K562 (cell line): ENCODE measurements around the gene ENO2. TPM values are rescaled to one million over a fixed set of nuclear protein-coding genes. Genes with fewer than 3 reads are reported as not detected.

Experiments used
- JUND ChIP-seq, 2 experiments: IDR thresholded peaks; 2 replicates in 1 of 2; 3 replicates in 1 of 2; pipeline ENCODE4 v1.6.1; 2011; ENCODE audit warnings: borderline replicate concordance in 2 of 2, low read depth in 2 of 2, low read length in 2 of 2, improper control_type of control experiment in 1 of 2, missing biosample characterization in 1 of 2, missing genetic modification characterization in 1 of 2, missing genetic modification reagents in 1 of 2
- NUFIP1 ChIP-seq: fragments of 450-650 bp; IDR thresholded peaks from 2 replicates; pipeline ENCODE4 v1.6.1; 2018; ENCODE audit not compliant: partially characterized antibody
- STAG1 ChIP-seq: sonication (generic); formaldehyde crosslinking; IDR thresholded peaks from 2 replicates; pipeline ENCODE4 v1.5.0; 2020; ENCODE audit warnings: missing genetic modification reagents, borderline replicate concordance
- THRAP3 ChIP-seq: fragments of 450-650 bp; IDR thresholded peaks from 2 replicates; pipeline ENCODE4 v1.6.1; 2016; ENCODE audit warnings: mild to moderate bottlenecking, inconsistent platforms, borderline replicate concordance
- ZNF174 ChIP-seq: fragments of 250-450 bp; sonication (Bioruptor Pico); IDR thresholded peaks from 2 replicates; pipeline ENCODE4 v1.4.0; 2020; ENCODE audit warnings: mild to moderate bottlenecking
- polyA plus RNA-seq, 8 experiments: library from polyadenylated mRNA; depleted of rRNA in 4 of 8; stranded (reverse) in 5 of 8; unstranded in 3 of 8; fragments of >200 nt; fragmentation: Nextera tagmentation in 2 of 8; fragmentation: Illumina TruSeq in 1 of 8; extraction: Ambion mirVana in 2 of 8; extraction: Trizol in 1 of 8; gene quantifications; 2 replicates each; pipeline versions ENCODE4 v1.2.1 to v1.2.3, GENCODE V29; 2011 to 2014; ENCODE audit warnings: inconsistent platforms in 1 of 8, missing spikeins in 1 of 8
- total RNA-seq, 7 experiments: library from RNA; depleted of rRNA in 6 of 7; stranded (reverse); fragments of >200 nt in 6 of 7; fragmentation: Illumina TruSeq in 2 of 7; extraction: Trizol in 2 of 7; gene quantifications; 2 replicates each; pipeline versions ENCODE4 v1.2.1 to v1.2.3, GENCODE V29; 2011 to 2021; ENCODE audit warnings: low replicate concordance in 1 of 7
- TF ChIP-seq, protein P1 (sequence below): fragments of 250-450 bp; sonication (Bioruptor Pico); IDR thresholded peaks from 2 replicates; pipeline ENCODE4 v1.5.0; 2021; ENCODE audit warnings: mild to moderate bottlenecking, borderline replicate concordance
- TF ChIP-seq, protein P2 (sequence below): IDR thresholded peaks from 3 replicates; pipeline ENCODE4 v1.6.1; 2011; ENCODE audit warnings: borderline replicate concordance, mild to moderate bottlenecking, moderate library complexity; ENCODE audit not compliant: insufficient read length; ENCODE audit errors: extremely low read depth
- TF ChIP-seq, protein P3 (sequence below): IDR thresholded peaks from 2 replicates; pipeline ENCODE4 v1.6.1; 2011; ENCODE audit not compliant: insufficient read length; ENCODE audit errors: extremely low read depth
- TF ChIP-seq, protein P4 (sequence below), 2 experiments: fragments of 450-650 bp; IDR thresholded peaks; 2 replicates each; pipeline ENCODE4 v1.6.1; 2016; ENCODE audit warnings: mild to moderate bottlenecking in 2 of 2, borderline replicate concordance in 1 of 2, low read depth in 1 of 2, moderate library complexity in 1 of 2

The ENO2 gene
- total and polyA plus RNA-seq, 9 of the 15 experiments (the other 6 are each of a cell fraction or from before 2014, with no cell fraction given), result 10.9 to 43.3 (median 21.0) TPM

DNA sequence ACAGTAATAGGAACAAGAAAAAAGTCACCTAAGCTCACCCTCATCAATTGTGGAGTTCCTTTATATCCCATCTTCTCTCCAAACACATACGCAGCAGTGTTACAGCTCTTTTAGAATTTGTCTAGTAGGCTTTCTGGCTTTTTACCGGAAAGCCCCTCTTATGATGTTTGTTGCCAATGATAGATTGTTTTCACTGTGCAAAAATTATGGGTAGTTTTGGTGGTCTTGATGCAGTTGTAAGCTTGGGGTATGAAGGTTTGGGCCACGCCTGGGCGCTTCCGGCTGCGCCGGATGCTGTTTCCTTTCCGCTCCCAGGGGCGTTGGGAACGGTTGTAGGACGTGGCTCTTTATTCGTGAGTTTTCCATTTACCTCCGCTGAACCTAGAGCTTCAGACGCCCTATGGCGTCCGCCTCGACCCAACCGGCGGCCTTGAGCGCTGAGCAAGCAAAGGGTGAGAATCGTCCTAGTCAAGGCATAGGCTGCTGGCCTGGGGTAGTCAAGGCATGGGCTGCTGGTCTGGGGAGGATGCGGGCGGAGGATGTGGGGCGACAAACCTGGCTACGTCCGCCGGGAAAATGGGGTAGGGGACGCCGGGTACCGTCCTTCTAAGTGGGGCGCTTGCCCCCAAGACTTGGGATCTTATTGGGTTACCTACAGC is 29.5 kb downstream of the ENO2 start, which contains the start of the genes C12orf57 and RNU7-1 (continued):
- TF ChIP-seq ZNF174 (CRISPR knock-in tag) (peak; percentile 77; the same call in 1 of the 2 replicates), STAG1 (CRISPR knock-in tag) (no peak), THRAP3 (0 out of 2 replicates have a peak, but pooled peaks have one; percentile 9), NUFIP1 (peak; percentile 87), JUND (IDR thresholded peaks at IDR 0.05; ENCODE audit: borderline replicate concordance, low read depth, low read length) (peak; percentile 24; the same call in 1 of the 2 replicates), JUND (tag; IDR thresholded peaks at IDR 0.05; ENCODE audit: borderline replicate concordance, low read depth, low read length) (no peak)
- TF ChIP-seq, protein P1, sequence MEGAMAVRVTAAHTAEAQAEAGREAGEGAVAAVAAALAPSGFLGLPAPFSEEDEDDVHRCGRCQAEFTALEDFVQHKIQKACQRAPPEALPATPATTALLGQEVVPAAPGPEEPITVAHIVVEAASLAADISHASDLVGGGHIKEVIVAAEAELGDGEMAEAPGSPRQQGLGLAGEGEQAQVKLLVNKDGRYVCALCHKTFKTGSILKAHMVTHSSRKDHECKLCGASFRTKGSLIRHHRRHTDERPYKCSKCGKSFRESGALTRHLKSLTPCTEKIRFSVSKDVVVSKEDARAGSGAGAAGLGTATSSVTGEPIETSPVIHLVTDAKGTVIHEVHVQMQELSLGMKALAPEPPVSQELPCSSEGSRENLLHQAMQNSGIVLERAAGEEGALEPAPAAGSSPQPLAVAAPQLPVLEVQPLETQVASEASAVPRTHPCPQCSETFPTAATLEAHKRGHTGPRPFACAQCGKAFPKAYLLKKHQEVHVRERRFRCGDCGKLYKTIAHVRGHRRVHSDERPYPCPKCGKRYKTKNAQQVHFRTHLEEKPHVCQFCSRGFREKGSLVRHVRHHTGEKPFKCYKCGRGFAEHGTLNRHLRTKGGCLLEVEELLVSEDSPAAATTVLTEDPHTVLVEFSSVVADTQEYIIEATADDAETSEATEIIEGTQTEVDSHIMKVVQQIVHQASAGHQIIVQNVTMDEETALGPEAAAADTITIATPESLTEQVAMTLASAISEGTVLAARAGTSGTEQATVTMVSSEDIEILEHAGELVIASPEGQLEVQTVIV (CRISPR knock-in tag), result peak; percentile 89
- TF ChIP-seq, protein P2, sequence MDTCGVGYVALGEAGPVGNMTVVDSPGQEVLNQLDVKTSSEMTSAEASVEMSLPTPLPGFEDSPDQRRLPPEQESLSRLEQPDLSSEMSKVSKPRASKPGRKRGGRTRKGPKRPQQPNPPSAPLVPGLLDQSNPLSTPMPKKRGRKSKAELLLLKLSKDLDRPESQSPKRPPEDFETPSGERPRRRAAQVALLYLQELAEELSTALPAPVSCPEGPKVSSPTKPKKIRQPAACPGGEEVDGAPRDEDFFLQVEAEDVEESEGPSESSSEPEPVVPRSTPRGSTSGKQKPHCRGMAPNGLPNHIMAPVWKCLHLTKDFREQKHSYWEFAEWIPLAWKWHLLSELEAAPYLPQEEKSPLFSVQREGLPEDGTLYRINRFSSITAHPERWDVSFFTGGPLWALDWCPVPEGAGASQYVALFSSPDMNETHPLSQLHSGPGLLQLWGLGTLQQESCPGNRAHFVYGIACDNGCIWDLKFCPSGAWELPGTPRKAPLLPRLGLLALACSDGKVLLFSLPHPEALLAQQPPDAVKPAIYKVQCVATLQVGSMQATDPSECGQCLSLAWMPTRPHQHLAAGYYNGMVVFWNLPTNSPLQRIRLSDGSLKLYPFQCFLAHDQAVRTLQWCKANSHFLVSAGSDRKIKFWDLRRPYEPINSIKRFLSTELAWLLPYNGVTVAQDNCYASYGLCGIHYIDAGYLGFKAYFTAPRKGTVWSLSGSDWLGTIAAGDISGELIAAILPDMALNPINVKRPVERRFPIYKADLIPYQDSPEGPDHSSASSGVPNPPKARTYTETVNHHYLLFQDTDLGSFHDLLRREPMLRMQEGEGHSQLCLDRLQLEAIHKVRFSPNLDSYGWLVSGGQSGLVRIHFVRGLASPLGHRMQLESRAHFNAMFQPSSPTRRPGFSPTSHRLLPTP, result no peak
- TF ChIP-seq, protein P3, sequence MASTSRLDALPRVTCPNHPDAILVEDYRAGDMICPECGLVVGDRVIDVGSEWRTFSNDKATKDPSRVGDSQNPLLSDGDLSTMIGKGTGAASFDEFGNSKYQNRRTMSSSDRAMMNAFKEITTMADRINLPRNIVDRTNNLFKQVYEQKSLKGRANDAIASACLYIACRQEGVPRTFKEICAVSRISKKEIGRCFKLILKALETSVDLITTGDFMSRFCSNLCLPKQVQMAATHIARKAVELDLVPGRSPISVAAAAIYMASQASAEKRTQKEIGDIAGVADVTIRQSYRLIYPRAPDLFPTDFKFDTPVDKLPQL, result peak; percentile 99
- TF ChIP-seq, protein P4, sequence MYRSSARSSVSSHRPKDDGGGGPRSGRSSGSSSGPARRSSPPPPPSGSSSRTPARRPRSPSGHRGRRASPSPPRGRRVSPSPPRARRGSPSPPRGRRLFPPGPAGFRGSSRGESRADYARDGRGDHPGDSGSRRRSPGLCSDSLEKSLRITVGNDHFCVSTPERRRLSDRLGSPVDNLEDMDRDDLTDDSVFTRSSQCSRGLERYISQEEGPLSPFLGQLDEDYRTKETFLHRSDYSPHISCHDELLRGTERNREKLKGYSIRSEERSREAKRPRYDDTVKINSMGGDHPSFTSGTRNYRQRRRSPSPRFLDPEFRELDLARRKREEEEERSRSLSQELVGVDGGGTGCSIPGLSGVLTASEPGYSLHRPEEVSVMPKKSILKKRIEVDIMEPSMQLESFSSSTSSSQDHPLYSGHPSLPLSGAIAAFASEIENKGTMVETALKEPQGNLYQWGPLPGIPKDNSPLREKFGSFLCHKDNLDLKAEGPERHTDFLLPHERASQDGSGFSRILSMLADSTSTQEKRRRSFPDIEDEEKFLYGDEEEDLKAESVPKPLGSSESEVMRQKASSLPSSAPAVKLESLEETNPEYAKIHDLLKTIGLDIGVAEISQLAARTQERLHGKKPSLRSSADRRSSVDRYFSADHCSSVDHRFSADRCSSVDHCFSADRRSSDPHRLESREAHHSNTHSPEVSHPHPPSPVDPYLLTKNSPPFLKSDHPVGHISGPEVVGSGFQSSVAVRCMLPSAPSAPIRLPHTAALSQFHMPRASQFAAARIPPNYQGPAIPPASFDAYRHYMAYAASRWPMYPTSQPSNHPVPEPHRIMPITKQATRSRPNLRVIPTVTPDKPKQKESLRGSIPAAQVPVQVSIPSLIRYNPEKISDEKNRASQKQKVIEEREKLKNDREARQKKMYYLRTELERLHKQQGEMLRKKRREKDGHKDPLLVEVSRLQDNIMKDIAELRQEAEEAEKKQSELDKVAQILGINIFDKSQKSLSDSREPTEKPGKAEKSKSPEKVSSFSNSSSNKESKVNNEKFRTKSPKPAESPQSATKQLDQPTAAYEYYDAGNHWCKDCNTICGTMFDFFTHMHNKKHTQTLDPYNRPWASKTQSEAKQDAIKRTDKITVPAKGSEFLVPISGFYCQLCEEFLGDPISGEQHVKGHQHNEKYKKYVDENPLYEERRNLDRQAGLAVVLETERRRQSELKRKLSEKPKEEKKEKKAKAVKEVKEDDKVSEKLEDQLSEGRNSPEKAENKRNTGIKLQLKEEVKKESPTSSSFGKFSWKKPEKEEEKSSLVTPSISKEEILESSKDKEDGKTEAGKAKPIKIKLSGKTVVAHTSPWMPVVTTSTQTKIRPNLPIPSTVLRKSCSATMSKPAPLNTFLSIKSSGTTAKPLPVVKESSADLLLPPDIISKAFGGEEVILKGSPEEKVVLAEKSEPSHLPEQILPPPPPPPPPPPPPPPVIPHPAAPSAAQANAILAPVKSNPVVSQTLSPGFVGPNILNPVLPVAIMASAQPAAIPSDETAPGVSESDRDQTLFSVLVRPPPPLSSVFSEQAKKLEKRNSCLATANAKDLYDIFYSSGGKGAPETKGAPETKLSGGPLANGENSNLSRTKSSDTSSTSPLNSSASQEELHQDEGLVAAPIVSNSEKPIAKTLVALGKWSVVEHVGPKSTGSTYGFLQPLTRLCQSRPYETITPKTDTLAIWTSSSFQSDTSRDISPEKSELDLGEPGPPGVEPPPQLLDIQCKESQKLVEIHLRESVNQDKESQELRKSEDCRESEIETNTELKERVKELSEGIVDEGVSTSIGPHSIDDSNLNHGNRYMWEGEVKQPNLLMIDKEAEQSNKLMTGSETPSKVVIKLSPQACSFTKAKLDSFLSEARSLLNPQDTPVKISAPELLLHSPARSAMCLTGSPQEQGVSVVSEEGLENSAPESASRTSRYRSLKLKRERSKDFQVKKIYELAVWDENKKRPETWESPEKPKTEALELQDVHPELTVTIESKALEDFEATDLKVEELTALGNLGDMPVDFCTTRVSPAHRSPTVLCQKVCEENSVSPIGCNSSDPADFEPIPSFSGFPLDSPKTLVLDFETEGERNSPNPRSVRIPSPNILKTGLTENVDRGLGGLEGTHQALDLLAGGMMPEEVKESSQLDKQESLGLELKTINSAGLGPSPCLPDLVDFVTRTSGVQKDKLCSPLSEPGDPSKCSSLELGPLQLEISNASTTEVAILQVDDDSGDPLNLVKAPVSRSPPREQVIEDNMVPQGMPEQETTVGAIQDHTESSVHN (IDR thresholded peaks at IDR 0.05; ENCODE audit: borderline replicate concordance in 1 of 2, low read depth in 1 of 2), result peak in 1 of 2 experiments; percentile 90; a peak in 2 of 4 replicates
